Activated T-cell treated with anti-CD3 and anti-CD28 coated beads, Interleukin-2, amount 50 U/mL, for 4 hours (primary cell): ENCODE measurements around the gene ZNF14. TPM values are rescaled to one million over a fixed set of nuclear protein-coding genes. Genes with fewer than 3 reads are reported as not detected.
"Not testable (repeated sequence)": the region's sequence is repeated elsewhere in the genome, so short reads cannot be mapped to it uniquely, and the experiment has no call there.

ENCODE experiments used
- ATAC-seq, 2 donors: fragments of 200-7000 bp; cut with Tn5 transposase; one replicate each; pipeline ENCODE4 v1.10.0; 2021
- DNase-seq: peaks from one replicate; pipeline ENCODE4 v3.0.0-alpha.2; 2020
- H3K27me3 Mint-ChIP-seq: one replicate; pipeline ENCODE4 v1.8.0; 2021; ENCODE audit warnings: low read depth, mixed read lengths
- H3K36me3 Mint-ChIP-seq: one replicate; pipeline ENCODE4 v1.8.0; 2022; ENCODE audit warnings: mixed read lengths; ENCODE audit not compliant: insufficient read depth
- H3K4me1 Mint-ChIP-seq: one replicate; pipeline ENCODE4 v1.8.0; 2021; ENCODE audit warnings: low read depth, mixed read lengths
- H3K4me3 Mint-ChIP-seq: one replicate; pipeline ENCODE4 v1.8.0; 2021; ENCODE audit warnings: mild to moderate bottlenecking, moderate library complexity, mixed read lengths
- H3K9me3 Mint-ChIP-seq: one replicate; pipeline ENCODE4 v1.8.0; 2021; ENCODE audit warnings: mixed read lengths
- total RNA-seq, 3 donors: library from RNA; stranded (reverse); gene quantifications; one replicate each; pipeline ENCODE4 v1.2.1, GENCODE V29; 2021

Gene ZNF14
- total RNA-seq, 3 donors from 2014 or later = 2.6 to 4.1 (median 3.4) TPM

- ATAC-seq (no peak), DNase-seq (no peak)
- Mint-ChIP-seq H3K36me3 (no peaks in the 10 kb centered on the region), H3K4me3 (no peak overlapping the region), H3K27me3 (no peaks in the 10 kb centered on the region), H3K9me3 (no peaks in the 10 kb centered on the region), H3K4me1 (no peaks in the 10 kb centered on the region)
Observed at GRCh38 chr19:19738564-19738963, 5.7 kb upstream of the ZNF14 start.

- no peaks in the 10 kb centered on the region for H3K27me3 Mint-ChIP-seq
Observed at GRCh38 chr19:19737559-19738332, 4.8 kb upstream of the ZNF14 start.

GRCh38 chr19:19721896-19722295, 11.0 kb downstream of the ZNF14 start:
- DNase-seq (no peak), ATAC-seq (no peak)
- peaks cover 4% of the 10 kb centered on the region for H3K4me1 Mint-ChIP-seq
- no peaks in the 10 kb centered on the region for H3K27me3 Mint-ChIP-seq
- H3K9me3 Mint-ChIP-seq = peaks cover 44% of the 10 kb centered on the region
- peaks cover 49% of the 10 kb centered on the region for H3K36me3 Mint-ChIP-seq
- H3K4me3 Mint-ChIP-seq = no peak overlapping the region

More at GRCh38 chr19:19737559-19738332, 4.8 kb upstream of the ZNF14 start:
- Mint-ChIP-seq H3K4me1 (peaks cover 6% of the 10 kb centered on the region), H3K36me3 (no peaks in the 10 kb centered on the region), H3K4me3 (no peak overlapping the region), H3K9me3 (no peaks in the 10 kb centered on the region)
- DNase-seq = no peak
- no peak for ATAC-seq

- H3K9me3 Mint-ChIP-seq = peaks cover 56% of the 10 kb centered on the region
- no peak overlapping the region for H3K4me3 Mint-ChIP-seq
- H3K36me3 Mint-ChIP-seq = peaks cover 66% of the 10 kb centered on the region
- ATAC-seq = no peak
- peaks cover 4% of the 10 kb centered on the region for H3K4me1 Mint-ChIP-seq
- no peak for DNase-seq
- H3K27me3 Mint-ChIP-seq = no peaks in the 10 kb centered on the region
Observed at GRCh38 chr19:19719798-19720197, 13.1 kb downstream of the ZNF14 start.

- Mint-ChIP-seq H3K27me3 (no peaks in the 10 kb centered on the region), H3K36me3 (peaks cover 64% of the 10 kb centered on the region), H3K9me3 (peaks cover 31% of the 10 kb centered on the region), H3K4me3 (no peak overlapping the region), H3K4me1 (no peaks in the 10 kb centered on the region)
- no peak for DNase-seq
- ATAC-seq = no peak
Observed at GRCh38 chr19:19711934-19712828, 20.7 kb downstream of the ZNF14 start.

- no peaks in the 10 kb centered on the region for H3K4me1 Mint-ChIP-seq
- no peak for ATAC-seq
- H3K4me3 Mint-ChIP-seq = no peak overlapping the region
- no peak for DNase-seq
- H3K36me3 Mint-ChIP-seq = peaks cover 59% of the 10 kb centered on the region
- H3K27me3 Mint-ChIP-seq = no peaks in the 10 kb centered on the region
- peaks cover 34% of the 10 kb centered on the region for H3K9me3 Mint-ChIP-seq
Observed at GRCh38 chr19:19711306-19711933, 21.5 kb downstream of the ZNF14 start.

- Mint-ChIP-seq H3K36me3 (peaks cover 56% of the 10 kb centered on the region), H3K4me3 (no peak overlapping the region), H3K9me3 (peaks cover 33% of the 10 kb centered on the region), H3K4me1 (no peaks in the 10 kb centered on the region), H3K27me3 (no peaks in the 10 kb centered on the region)
- DNase-seq (no peak), ATAC-seq (no peak)
Observed at GRCh38 chr19:19710506-19710905, 22.4 kb downstream of the ZNF14 start.

- no peak for DNase-seq
- Mint-ChIP-seq H3K27me3 (no peaks in the 10 kb centered on the region), H3K9me3 (peaks cover 40% of the 10 kb centered on the region), H3K4me1 (no peaks in the 10 kb centered on the region), H3K36me3 (peaks cover 22% of the 10 kb centered on the region), H3K4me3 (no peak overlapping the region)
- no peak for ATAC-seq
Observed at GRCh38 chr19:19704836-19705235, 28.1 kb downstream of the ZNF14 start.

- DNase-seq, H3K27me3 Mint-ChIP-seq, H3K4me3 Mint-ChIP-seq, ATAC-seq, H3K4me1 Mint-ChIP-seq: not testable (repeated sequence)
- H3K9me3 Mint-ChIP-seq = peaks cover 25% of the 10 kb centered on the region
- peaks cover 13% of the 10 kb centered on the region for H3K36me3 Mint-ChIP-seq
Observed at GRCh38 chr19:19700493-19700892, 32.4 kb downstream of the ZNF14 start.

- Mint-ChIP-seq H3K36me3 (peaks cover 5% of the 10 kb centered on the region), H3K27me3 (no peaks in the 10 kb centered on the region), H3K9me3 (peaks cover 17% of the 10 kb centered on the region), H3K4me3 (no peak overlapping the region), H3K4me1 (peaks cover 1% of the 10 kb centered on the region)
- DNase-seq (no peak), ATAC-seq (no peak)
Observed at GRCh38 chr19:19697589-19697988, 35.3 kb downstream of the ZNF14 start.

- H3K27me3 Mint-ChIP-seq = no peaks in the 10 kb centered on the region
- H3K4me1 Mint-ChIP-seq = peaks cover 1% of the 10 kb centered on the region
- H3K4me3 Mint-ChIP-seq = no peak overlapping the region
- no peak for DNase-seq
- H3K9me3 Mint-ChIP-seq = peaks cover 17% of the 10 kb centered on the region
- no peak for ATAC-seq
- peaks cover 5% of the 10 kb centered on the region for H3K36me3 Mint-ChIP-seq
Observed at GRCh38 chr19:19696386-19696785, 36.5 kb downstream of the ZNF14 start.

- Mint-ChIP-seq H3K36me3 (no peaks in the 10 kb centered on the region), H3K9me3 (peaks cover 4% of the 10 kb centered on the region), H3K4me1 (peaks cover 1% of the 10 kb centered on the region), H3K4me3 (no peak overlapping the region), H3K27me3 (no peaks in the 10 kb centered on the region)
- ATAC-seq (no peak), DNase-seq (no peak)
Observed at GRCh38 chr19:19691683-19692082, 41.2 kb downstream of the ZNF14 start.

GRCh38 chr19:19689023-19689422, 43.9 kb downstream of the ZNF14 start:
- H3K36me3 Mint-ChIP-seq, H3K4me1 Mint-ChIP-seq, DNase-seq, ATAC-seq, H3K27me3 Mint-ChIP-seq, H3K4me3 Mint-ChIP-seq: not testable (repeated sequence)
- peaks cover 12% of the 10 kb centered on the region for H3K9me3 Mint-ChIP-seq

GRCh38 chr19:19687090-19687489, 45.8 kb downstream of the ZNF14 start:
- Mint-ChIP-seq H3K4me3 (no peak overlapping the region), H3K36me3 (peaks cover 17% of the 10 kb centered on the region), H3K4me1 (no peaks in the 10 kb centered on the region), H3K9me3 (peaks cover 21% of the 10 kb centered on the region), H3K27me3 (no peaks in the 10 kb centered on the region)
- DNase-seq = no peak
- no peak for ATAC-seq
